AG04449 (cell line): ENCODE results near the gene SLC1A3.

Experiments
- CTCF ChIA-PET: fragments of 350-600 bp; formaldehyde crosslinking; extraction: SDS; loops from one replicate; lab custom pipeline; 2021; ENCODE audit warnings: antibody characterized with exemption; lab: Yijun Ruan, JAX
- POLR2A ChIA-PET: fragments of 400-600, 350-600 bp; formaldehyde crosslinking; extraction: SDS; loops from one replicate; lab custom pipeline; 2020; ENCODE audit warnings: antibody characterized with exemption, inconsistent platforms; lab: Yijun Ruan, JAX
- DNase-seq: peaks from one replicate; pipeline ENCODE4 v3.0.0-alpha.2; 2010; ENCODE audit warnings: low read depth, low spot score
- H3K4me3 ChIP-seq: 2 replicates; pipeline ENCODE4 v1.5.1; 2011; ENCODE audit warnings: low read depth, mild to moderate bottlenecking, control low read depth, low read length
- CTCF ChIP-seq: IDR thresholded peaks from one replicate; pipeline ENCODE4 v1.5.1; 2011; ENCODE audit warnings: mild to moderate bottlenecking, moderate library complexity, low read length, control low read depth, inconsistent platforms; ENCODE audit not compliant: insufficient read depth; ENCODE audit errors: missing control alignments

Gene SLC1A3

GRCh38 chr5:36720688-36721087 is 114.3 kb downstream of the SLC1A3 start:
- ChIA-PET POLR2A (no interaction called here), CTCF (interaction anchor here (1.0 to 2.8 kb wide), 4 partner anchors 9 to 286 kb away, joined by 3 to 8 read pairs (median 6); no protein-coding TSS in a partner anchor)
- DNase-seq = no peak
- H3K4me3 ChIP-seq = no peak overlapping the region
- no peak for TF ChIP-seq CTCF

GRCh38 chr5:36721664-36722235 is 115.3 kb downstream of the SLC1A3 start:
- DNase-seq = no peak
- no peak overlapping the region for H3K4me3 ChIP-seq
- TF ChIP-seq CTCF = no peak
- CTCF ChIA-PET = interaction anchor here (0.9 to 3.2 kb wide), 4 partner anchors 16 to 284 kb away, joined by 4 to 11 read pairs (median 6); no protein-coding TSS in a partner anchor
- POLR2A ChIA-PET = no interaction called here

- CTCF ChIA-PET = interaction anchor here (0.9 to 3.2 kb wide), 4 partner anchors 15 to 282 kb away, joined by 4 to 11 read pairs (median 6); no protein-coding TSS in a partner anchor
- TF ChIP-seq CTCF = no peak
- POLR2A ChIA-PET = no interaction called here
- DNase-seq = no peak
- no peak overlapping the region for H3K4me3 ChIP-seq
Measured at GRCh38 chr5:36722900-36723299, 116.5 kb downstream of the SLC1A3 start.

- no peak for DNase-seq
- no peak overlapping the region for H3K4me3 ChIP-seq
- ChIA-PET CTCF (interaction anchor here (1.0 to 3.2 kb wide), 4 partner anchors 12 to 282 kb away, joined by 4 to 11 read pairs (median 8); no protein-coding TSS in a partner anchor), POLR2A (no interaction called here)
- no peak for TF ChIP-seq CTCF
Measured at GRCh38 chr5:36723912-36724311, 117.5 kb downstream of the SLC1A3 start.

- ChIA-PET POLR2A (no interaction called here), CTCF (interaction anchor here (0.7 to 3.2 kb wide), 6 partner anchors 11 to 281 kb away, joined by 3 to 11 read pairs (median 6); no protein-coding TSS in a partner anchor)
- DNase-seq = no peak
- no peak for TF ChIP-seq CTCF
- no peak overlapping the region for H3K4me3 ChIP-seq
Measured at GRCh38 chr5:36724467-36725332, 118.3 kb downstream of the SLC1A3 start.

GRCh38 chr5:36726317-36726716 is 119.9 kb downstream of the SLC1A3 start:
- ChIA-PET POLR2A (no interaction called here), CTCF (interaction anchor here (2.0 to 2.2 kb wide), 2 partner anchors 17 to 280 kb away, joined by 7 to 21 read pairs; no protein-coding TSS in a partner anchor)
- no peak overlapping the region for H3K4me3 ChIP-seq
- TF ChIP-seq CTCF = no peak
- no peak for DNase-seq
